Stimulated activated CD4-positive, alpha-beta T cell treated with anti-CD3 and anti-CD28 coated beads, Interleukin-2, amount 100 ng/mL, for 24 hours (primary cell): ENCODE results near the gene PLCG2.
"Not testable (repeated sequence)": the region's sequence is repeated elsewhere in the genome, so short reads cannot be mapped to it uniquely, and the experiment has no call there.

ENCODE experiments used
- DNase-seq, 2 donors: peaks; one replicate each; pipeline ENCODE4 v3.0.0-alpha.2; 2020

PLCG2 gene

DNA sequence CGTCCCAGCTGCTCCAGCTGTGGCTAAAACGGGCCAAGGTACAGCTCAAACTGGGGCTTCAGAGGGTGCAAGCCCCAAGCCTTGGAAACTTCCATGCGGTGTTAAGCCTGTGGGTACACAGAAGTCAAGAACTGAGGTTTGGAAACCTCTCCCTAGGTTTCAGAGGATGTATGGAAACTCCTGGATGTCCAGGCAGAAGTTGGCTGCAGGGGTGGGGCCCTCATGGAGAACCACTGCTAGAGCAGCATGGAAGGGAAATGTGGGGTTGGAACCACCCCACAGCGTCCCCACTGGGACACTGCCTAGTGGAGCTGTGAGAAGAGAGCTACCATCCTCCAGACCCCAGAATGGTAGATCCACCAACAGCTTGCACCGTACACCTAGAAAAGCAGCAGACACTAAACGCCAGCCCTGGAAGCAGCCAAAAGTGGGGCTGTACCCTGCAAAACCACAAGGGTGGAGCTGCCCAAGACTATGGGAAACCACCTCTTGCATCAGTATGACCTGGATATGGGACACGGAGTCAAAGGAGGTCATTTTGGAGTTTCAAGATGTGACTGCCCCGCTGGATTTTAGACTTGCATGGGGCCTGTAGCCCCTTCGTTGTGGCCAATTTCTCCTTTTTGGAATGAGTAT, 230.0 kb downstream of the PLCG2 start:
- DNase-seq, result no peak

GRCh38 chr16:82009789-82010188, 230.7 kb downstream of the PLCG2 start:
- not testable (repeated sequence) for DNase-seq

GRCh38 chr16:82010649-82011048, 231.6 kb downstream of the PLCG2 start:
- no peak for DNase-seq

DNA sequence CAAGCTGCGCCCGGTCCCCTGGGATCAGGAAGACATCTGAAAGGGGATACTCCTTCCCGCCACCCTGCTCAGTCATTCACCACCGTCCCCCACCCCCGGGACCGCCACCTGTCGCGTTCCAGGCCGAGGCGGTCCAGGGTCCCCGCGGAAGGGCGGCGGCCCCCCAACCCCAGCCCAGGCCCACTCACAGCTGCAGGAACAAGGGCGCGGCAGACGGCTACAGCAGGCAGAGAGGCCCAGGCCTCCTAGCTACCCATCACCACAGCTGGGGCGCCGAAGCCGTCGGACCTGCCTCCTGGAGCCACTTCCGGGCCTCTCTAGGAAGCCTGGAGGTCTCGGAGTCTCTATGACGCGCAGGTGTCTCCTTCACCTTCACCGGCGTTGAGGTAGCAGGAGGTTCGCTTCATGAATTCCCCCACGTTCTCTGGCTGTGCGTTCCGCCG, 232.1 kb downstream of the PLCG2 start, which contains the start of gene SDR42E1:
SDR42E1 (minus strand) TSS at position 272 of the 443 bp plus-strand sequence. CDS start 10,612 bp downstream, outside the sequence.
- DNase-seq, result peak; percentile 42 to 72
